ENCODE measurements around the gene MTCL3.

The MTCL3 gene

DNA sequence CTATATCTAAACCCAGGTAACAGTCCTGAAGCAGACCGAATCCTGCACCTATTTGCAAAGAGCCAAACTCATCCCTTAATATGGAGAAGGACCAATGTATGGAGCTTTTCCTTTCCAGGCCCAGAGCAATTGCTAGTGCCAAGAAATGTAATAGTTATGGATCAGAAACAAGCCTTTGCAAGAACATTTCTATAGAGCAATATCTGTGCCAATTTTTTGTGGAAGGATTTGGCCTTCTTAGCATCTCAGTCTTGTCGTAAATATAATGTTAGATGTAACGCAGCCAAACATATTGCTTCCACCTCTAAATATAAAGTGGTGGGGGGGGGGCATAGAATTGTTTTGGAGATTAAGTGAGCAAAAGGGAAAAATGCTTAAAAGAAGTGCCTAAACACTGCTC lies 62.7 kb downstream of the MTCL3 start:
- no peak overlapping the region for H3K4me3 ChIP-seq (ENCODE audit: low read depth, low read length)
- TF ChIP-seq, protein P1, sequence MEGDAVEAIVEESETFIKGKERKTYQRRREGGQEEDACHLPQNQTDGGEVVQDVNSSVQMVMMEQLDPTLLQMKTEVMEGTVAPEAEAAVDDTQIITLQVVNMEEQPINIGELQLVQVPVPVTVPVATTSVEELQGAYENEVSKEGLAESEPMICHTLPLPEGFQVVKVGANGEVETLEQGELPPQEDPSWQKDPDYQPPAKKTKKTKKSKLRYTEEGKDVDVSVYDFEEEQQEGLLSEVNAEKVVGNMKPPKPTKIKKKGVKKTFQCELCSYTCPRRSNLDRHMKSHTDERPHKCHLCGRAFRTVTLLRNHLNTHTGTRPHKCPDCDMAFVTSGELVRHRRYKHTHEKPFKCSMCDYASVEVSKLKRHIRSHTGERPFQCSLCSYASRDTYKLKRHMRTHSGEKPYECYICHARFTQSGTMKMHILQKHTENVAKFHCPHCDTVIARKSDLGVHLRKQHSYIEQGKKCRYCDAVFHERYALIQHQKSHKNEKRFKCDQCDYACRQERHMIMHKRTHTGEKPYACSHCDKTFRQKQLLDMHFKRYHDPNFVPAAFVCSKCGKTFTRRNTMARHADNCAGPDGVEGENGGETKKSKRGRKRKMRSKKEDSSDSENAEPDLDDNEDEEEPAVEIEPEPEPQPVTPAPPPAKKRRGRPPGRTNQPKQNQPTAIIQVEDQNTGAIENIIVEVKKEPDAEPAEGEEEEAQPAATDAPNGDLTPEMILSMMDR (IDR thresholded peaks at IDR 0.05; ENCODE audit: borderline replicate concordance, insufficient read depth, low read depth, low read length): no peak

- TF ChIP-seq, protein P1 (IDR thresholded peaks at IDR 0.05; ENCODE audit: borderline replicate concordance, insufficient read depth, low read depth, low read length): no peak
- no peak overlapping the region for H3K4me3 ChIP-seq (ENCODE audit: low read depth, low read length)
Measured at GRCh38 chr6:127453845-127454619, 65.1 kb downstream of the MTCL3 start.

- no peak overlapping the region for H3K4me3 ChIP-seq (ENCODE audit: low read depth, low read length)
Measured at GRCh38 chr6:127452803-127453202, 66.3 kb downstream of the MTCL3 start.

DNA sequence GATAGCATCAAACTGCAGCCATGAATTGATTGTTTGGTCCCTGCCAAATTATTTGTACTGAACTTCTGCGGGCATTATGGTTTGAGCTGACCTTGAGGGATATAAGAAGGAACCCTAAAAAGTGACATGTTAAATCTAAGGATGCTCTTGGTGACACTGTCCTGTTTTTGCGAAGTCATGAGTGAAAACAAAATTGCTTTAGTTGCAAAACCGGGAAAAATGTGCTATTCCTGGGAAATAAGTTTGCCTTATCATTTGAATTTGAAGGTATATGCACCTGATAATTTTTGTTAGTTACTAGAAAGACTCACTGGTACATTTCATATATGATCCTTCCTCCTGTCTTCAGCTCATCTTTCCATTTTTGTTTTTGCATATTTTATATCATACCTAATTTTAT lies 67.7 kb downstream of the MTCL3 start:
- TF ChIP-seq, protein P1 (IDR thresholded peaks at IDR 0.05; ENCODE audit: borderline replicate concordance, insufficient read depth, low read depth, low read length): no peak
- no peak overlapping the region for H3K4me3 ChIP-seq (ENCODE audit: low read depth, low read length)

More at GRCh38 chr6:127452803-127453202, 66.3 kb downstream of the MTCL3 start:
- TF ChIP-seq, protein P1 (IDR thresholded peaks at IDR 0.05; ENCODE audit: borderline replicate concordance, insufficient read depth, low read depth, low read length): no peak

DNA sequence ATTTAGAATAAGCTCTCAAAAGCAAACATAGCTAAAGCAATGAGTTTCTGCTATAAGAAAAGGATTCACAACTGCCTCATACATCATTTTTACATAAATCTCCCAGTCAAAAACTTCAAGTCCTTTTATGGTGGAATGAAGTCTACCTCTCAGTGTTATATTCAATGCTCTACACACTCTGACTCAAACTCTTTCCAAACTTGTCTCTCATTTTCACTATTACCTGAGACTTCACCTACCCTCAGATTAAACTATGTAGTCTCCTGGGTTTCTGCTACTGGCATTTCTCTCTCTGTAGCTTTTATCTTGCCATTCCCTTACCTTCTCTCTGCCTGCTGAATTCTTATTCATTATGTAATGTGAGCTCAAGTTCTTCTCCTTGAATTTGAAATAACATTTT lies 71.4 kb downstream of the MTCL3 start:
- H3K4me3 ChIP-seq (ENCODE audit: low read depth, low read length): no peak overlapping the region
- TF ChIP-seq, protein P1 (IDR thresholded peaks at IDR 0.05; ENCODE audit: borderline replicate concordance, insufficient read depth, low read depth, low read length): no peak

DNA sequence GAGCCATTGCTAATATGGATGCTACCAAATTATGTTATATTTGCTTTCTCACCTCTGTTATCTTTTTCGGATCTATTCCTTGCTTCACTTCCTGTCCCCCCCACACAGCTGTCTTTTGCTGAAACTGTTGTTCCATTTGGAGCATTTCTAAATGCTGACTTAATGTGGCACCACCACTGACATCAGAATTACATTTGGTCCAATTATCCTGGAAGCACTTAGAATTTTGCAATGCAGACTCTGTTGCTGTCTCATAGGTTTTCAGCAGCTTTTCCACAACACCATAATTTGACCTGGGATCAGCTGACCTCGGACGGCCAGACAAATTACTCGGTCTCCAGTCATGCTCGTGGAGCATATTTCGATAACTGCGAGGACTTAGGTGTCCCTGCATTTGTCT lies 72.8 kb downstream of the MTCL3 start:
- TF ChIP-seq, protein P1 (IDR thresholded peaks at IDR 0.05; ENCODE audit: borderline replicate concordance, insufficient read depth, low read depth, low read length): no peak
- no peak overlapping the region for H3K4me3 ChIP-seq (ENCODE audit: low read depth, low read length)

GRCh38 chr6:127441881-127442280 lies 77.3 kb downstream of the MTCL3 start:
- no peak overlapping the region for H3K4me3 ChIP-seq (ENCODE audit: low read depth, low read length)
- TF ChIP-seq, protein P1 (IDR thresholded peaks at IDR 0.05; ENCODE audit: borderline replicate concordance, insufficient read depth, low read depth, low read length): no peak

All from GM12875 (cell line).